Astrocyte (in vitro differentiated cells and primary cell): ENCODE data around the gene LAMB4. TPM values are rescaled to one million over a fixed set of nuclear protein-coding genes. Genes with fewer than 3 reads are reported as not detected.

Source experiments
- DNase-seq: peaks from one replicate; pipeline ENCODE4 v3.0.0-alpha.2; 2010; ENCODE audit warnings: low read depth
- FAIRE-seq: peaks from 2 replicates; lab custom pipeline; 2011; peaks lifted over from hg19 to GRCh38; lab: Jason Lieb, UNC
- H2AFZ ChIP-seq: 2 replicates; pipeline ENCODE4 v1.6.0; 2012; ENCODE audit warnings: low read depth, low read length, inconsistent platforms
- H3K27ac ChIP-seq: 2 replicates; pipeline ENCODE4 v1.5.1; 2011; ENCODE audit warnings: low read depth, low read length, inconsistent platforms
- H3K27me3 ChIP-seq: 2 replicates; pipeline ENCODE4 v1.6.0; 2011; ENCODE audit warnings: low read length, inconsistent platforms; ENCODE audit not compliant: insufficient read depth
- H3K36me3 ChIP-seq: 2 replicates; pipeline ENCODE4 v1.5.1; 2011; ENCODE audit warnings: low read length, inconsistent platforms; ENCODE audit not compliant: insufficient read depth
- H3K4me1 ChIP-seq: 2 replicates; pipeline ENCODE4 v1.5.1; 2011; ENCODE audit warnings: low read length, inconsistent platforms; ENCODE audit not compliant: insufficient read depth
- H3K4me2 ChIP-seq: 2 replicates; pipeline ENCODE4 v1.6.0; 2012; ENCODE audit warnings: low read length, inconsistent platforms
- H3K4me3 ChIP-seq: 2 replicates; pipeline ENCODE4 v1.5.1; 2011; ENCODE audit warnings: low read depth, mild to moderate bottlenecking, low read length, inconsistent platforms; ENCODE audit not compliant: insufficient read depth
- H3K79me2 ChIP-seq: 2 replicates; pipeline ENCODE4 v1.6.0; 2012; ENCODE audit warnings: mild to moderate bottlenecking, low read length, inconsistent platforms; ENCODE audit not compliant: insufficient read depth
- H3K9ac ChIP-seq: 2 replicates; pipeline ENCODE4 v1.6.0; 2012; ENCODE audit warnings: mild to moderate bottlenecking, low read length, inconsistent platforms
- H3K9me3 ChIP-seq: 2 replicates; pipeline ENCODE4 v1.5.1; 2012; ENCODE audit warnings: low read depth, mild to moderate bottlenecking, low read length, inconsistent platforms; ENCODE audit not compliant: insufficient read depth
- H4K20me1 ChIP-seq: 2 replicates; pipeline ENCODE4 v1.6.0; 2012; ENCODE audit warnings: low read length, inconsistent platforms; ENCODE audit not compliant: insufficient read depth
- H3K27ac Mint-ChIP-seq: one replicate; pipeline ENCODE4 v1.8.0; 2021; ENCODE audit warnings: mild to moderate bottlenecking, mixed read lengths; ENCODE audit not compliant: unreplicated experiment
- H3K27me3 Mint-ChIP-seq: one replicate; pipeline ENCODE4 v1.8.0; 2021; ENCODE audit warnings: low read depth, mixed read lengths; ENCODE audit not compliant: unreplicated experiment
- H3K36me3 Mint-ChIP-seq: one replicate; pipeline ENCODE4 v1.8.0; 2021; ENCODE audit warnings: low read depth, mixed read lengths; ENCODE audit not compliant: unreplicated experiment
- H3K4me1 Mint-ChIP-seq: one replicate; pipeline ENCODE4 v1.8.0; 2021; ENCODE audit warnings: low read depth, mixed read lengths; ENCODE audit not compliant: unreplicated experiment
- H3K4me3 Mint-ChIP-seq: one replicate; pipeline ENCODE4 v1.8.0; 2021; ENCODE audit warnings: mild to moderate bottlenecking, moderate library complexity, mixed read lengths; ENCODE audit not compliant: unreplicated experiment
- H3K9me3 Mint-ChIP-seq: one replicate; pipeline ENCODE4 v1.8.0; 2021; ENCODE audit warnings: mild to moderate bottlenecking, mixed read lengths; ENCODE audit not compliant: unreplicated experiment
- EZH2 ChIP-seq: IDR thresholded peaks from 2 replicates; pipeline ENCODE4 v1.6.1; 2012; ENCODE audit warnings: mild to moderate bottlenecking, low read length, inconsistent platforms; ENCODE audit not compliant: insufficient read depth
- total RNA-seq: library from RNA; stranded (reverse); gene quantifications from 2 replicates; pipeline ENCODE4 v1.2.1, GENCODE V29; 2021
- TF ChIP-seq, protein P1 (sequence below): IDR thresholded peaks from 2 replicates; pipeline ENCODE4 v1.5.1; 2011; ENCODE audit warnings: low read depth, mild to moderate bottlenecking, inconsistent platforms, low read length, moderate library complexity; ENCODE audit not compliant: insufficient read depth

Gene LAMB4
- total RNA-seq, 1 donor from 2014 or later = 0.16 TPM

- no peaks in the 10 kb centered on the region for H3K4me1 ChIP-seq
- H3K9ac ChIP-seq = no peak overlapping the region
- Mint-ChIP-seq H3K4me3 (no peak overlapping the region), H3K27ac (no peak overlapping the region), H3K27me3 (peaks cover 9% of the 10 kb centered on the region), H3K9me3 (no peaks in the 10 kb centered on the region), H3K36me3 (no peaks in the 10 kb centered on the region), H3K4me1 (peaks cover under 1% of the 10 kb centered on the region)
- no peaks in the 10 kb centered on the region for H3K27me3 ChIP-seq
- FAIRE-seq (no peak), DNase-seq (no peak)
- no peaks in the 10 kb centered on the region for H4K20me1 ChIP-seq
- H3K36me3 ChIP-seq = no peaks in the 10 kb centered on the region
- no peak overlapping the region for H2AFZ ChIP-seq
- no peaks in the 10 kb centered on the region for H3K79me2 ChIP-seq
- no peaks in the 10 kb centered on the region for H3K9me3 ChIP-seq
- TF ChIP-seq EZH2 = no peak
- TF ChIP-seq, protein P1, sequence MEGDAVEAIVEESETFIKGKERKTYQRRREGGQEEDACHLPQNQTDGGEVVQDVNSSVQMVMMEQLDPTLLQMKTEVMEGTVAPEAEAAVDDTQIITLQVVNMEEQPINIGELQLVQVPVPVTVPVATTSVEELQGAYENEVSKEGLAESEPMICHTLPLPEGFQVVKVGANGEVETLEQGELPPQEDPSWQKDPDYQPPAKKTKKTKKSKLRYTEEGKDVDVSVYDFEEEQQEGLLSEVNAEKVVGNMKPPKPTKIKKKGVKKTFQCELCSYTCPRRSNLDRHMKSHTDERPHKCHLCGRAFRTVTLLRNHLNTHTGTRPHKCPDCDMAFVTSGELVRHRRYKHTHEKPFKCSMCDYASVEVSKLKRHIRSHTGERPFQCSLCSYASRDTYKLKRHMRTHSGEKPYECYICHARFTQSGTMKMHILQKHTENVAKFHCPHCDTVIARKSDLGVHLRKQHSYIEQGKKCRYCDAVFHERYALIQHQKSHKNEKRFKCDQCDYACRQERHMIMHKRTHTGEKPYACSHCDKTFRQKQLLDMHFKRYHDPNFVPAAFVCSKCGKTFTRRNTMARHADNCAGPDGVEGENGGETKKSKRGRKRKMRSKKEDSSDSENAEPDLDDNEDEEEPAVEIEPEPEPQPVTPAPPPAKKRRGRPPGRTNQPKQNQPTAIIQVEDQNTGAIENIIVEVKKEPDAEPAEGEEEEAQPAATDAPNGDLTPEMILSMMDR = no peak
- no peak overlapping the region for H3K27ac ChIP-seq
- no peak overlapping the region for H3K4me2 ChIP-seq
- no peak overlapping the region for H3K4me3 ChIP-seq
Measured at GRCh38 chr7:108145401-108145800, 15.2 kb upstream of the LAMB4 start.

DNA sequence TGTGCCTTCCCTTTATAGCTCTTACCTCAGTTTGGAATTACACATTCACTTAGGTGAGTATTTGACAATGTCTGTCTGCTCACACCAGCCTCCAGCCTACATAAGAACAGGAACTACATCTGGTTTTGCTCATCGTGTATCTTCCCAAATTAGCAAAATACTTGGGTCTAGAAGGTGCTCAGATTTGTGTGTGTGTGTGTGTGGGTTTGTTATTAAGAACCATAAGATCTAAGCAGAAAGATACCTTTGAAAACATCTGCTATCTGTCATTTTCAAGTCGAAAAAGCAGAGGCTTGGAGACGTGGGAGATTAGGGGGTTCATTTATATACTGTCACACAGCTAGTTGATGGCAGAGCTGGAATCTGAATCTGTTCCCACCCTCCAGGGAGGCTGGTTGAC, 14.8 kb upstream of the LAMB4 start:
- Histone ChIP-seq H3K9me3 (no peaks in the 10 kb centered on the region), H2AFZ (no peak overlapping the region), H3K4me1 (no peaks in the 10 kb centered on the region), H3K27me3 (no peaks in the 10 kb centered on the region), H3K79me2 (no peaks in the 10 kb centered on the region), H3K4me2 (no peak overlapping the region), H4K20me1 (no peaks in the 10 kb centered on the region), H3K4me3 (no peak overlapping the region), H3K27ac (no peak overlapping the region), H3K36me3 (no peaks in the 10 kb centered on the region), H3K9ac (no peak overlapping the region)
- H3K4me1 Mint-ChIP-seq = no peaks in the 10 kb centered on the region
- H3K36me3 Mint-ChIP-seq = no peaks in the 10 kb centered on the region
- DNase-seq (no peak), FAIRE-seq (no peak)
- H3K27ac Mint-ChIP-seq = no peak overlapping the region
- no peaks in the 10 kb centered on the region for H3K9me3 Mint-ChIP-seq
- no peak overlapping the region for H3K4me3 Mint-ChIP-seq
- no peak for TF ChIP-seq EZH2
- TF ChIP-seq, protein P1 = no peak
- peaks cover 9% of the 10 kb centered on the region for H3K27me3 Mint-ChIP-seq

DNA sequence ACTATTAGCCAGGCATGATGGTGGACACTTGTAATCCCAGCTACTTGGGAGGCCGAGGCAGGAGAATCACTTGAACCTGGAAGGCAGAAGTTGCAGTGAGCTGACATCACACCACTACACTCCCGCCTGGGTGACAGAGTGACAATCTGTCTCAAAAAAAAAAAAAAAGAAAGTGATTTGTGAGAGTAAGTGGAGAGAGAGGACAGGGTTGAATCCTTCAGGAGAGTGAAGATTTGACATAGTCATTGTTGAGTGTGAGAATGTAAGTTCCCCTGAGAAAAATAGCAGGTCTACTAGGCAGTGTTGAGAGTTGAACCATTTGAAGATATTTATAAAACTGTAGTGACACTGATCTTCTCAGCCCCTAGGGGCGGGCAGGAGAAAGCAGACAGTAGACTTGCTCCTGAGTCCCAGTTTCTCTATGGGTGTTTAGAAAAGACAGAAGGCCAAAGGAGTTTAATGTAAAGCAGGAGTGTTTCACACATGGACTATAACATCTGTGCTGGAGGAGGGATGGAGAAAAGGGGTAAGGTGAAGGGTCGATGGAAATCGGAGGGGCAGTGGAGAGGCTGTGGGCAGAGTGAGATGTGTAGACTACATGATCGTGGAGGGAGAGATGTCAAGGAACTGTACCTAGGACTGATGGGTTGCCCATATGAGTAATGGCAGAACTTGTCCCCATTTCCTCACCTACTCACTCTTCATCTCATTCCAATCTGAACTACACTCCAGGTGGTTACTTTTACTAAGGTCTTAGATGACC, 13.7 kb upstream of the LAMB4 start:
- no peaks in the 10 kb centered on the region for H4K20me1 ChIP-seq
- H3K9me3 Mint-ChIP-seq = no peaks in the 10 kb centered on the region
- no peak for TF ChIP-seq EZH2
- TF ChIP-seq, protein P1 = no peak
- no peaks in the 10 kb centered on the region for H3K27me3 ChIP-seq
- no peak overlapping the region for H2AFZ ChIP-seq
- H3K4me3 Mint-ChIP-seq = no peak overlapping the region
- FAIRE-seq = no peak
- H3K4me2 ChIP-seq = no peak overlapping the region
- DNase-seq = no peak
- H3K27ac Mint-ChIP-seq = no peak overlapping the region
- no peak overlapping the region for H3K27ac ChIP-seq
- H3K4me1 ChIP-seq = no peaks in the 10 kb centered on the region
- H3K4me3 ChIP-seq = no peak overlapping the region
- H3K9me3 ChIP-seq = no peaks in the 10 kb centered on the region
- H3K79me2 ChIP-seq = no peaks in the 10 kb centered on the region
- H3K27me3 Mint-ChIP-seq = peaks cover 10% of the 10 kb centered on the region
- H3K9ac ChIP-seq = no peak overlapping the region
- no peaks in the 10 kb centered on the region for H3K36me3 ChIP-seq
- peaks cover 2% of the 10 kb centered on the region for H3K4me1 Mint-ChIP-seq
- no peaks in the 10 kb centered on the region for H3K36me3 Mint-ChIP-seq
